Measurements from ENCODE around the gene EAPP.

GRCh38 chr14:34507884-34508283 lies 31.6 kb downstream of the EAPP start:
- TF ChIP-seq CTCF (IDR thresholded peaks at IDR 0.05), result no peak
- no peak for TF ChIP-seq POLR2A (IDR thresholded peaks at IDR 0.05)
